Esophagus muscularis mucosa (tissue), 4 donors: ENCODE measurements around the gene PPIF. TPM values are rescaled to one million over a fixed set of nuclear protein-coding genes. Genes with fewer than 3 reads are reported as not detected.

ENCODE experiments used
- DNase-seq: peaks from one replicate; pipeline ENCODE4 v3.0.0-alpha.2; 2017; ENCODE audit errors: extremely low spot score
- H3K27ac ChIP-seq, 4 donors: fragments of 200-600 bp; sonication (generic); replicated peaks in 1 of 4; 1 replicate in 3 of 4; 2 replicates in 1 of 4; pipeline ENCODE4 v1.5.1; 2016 to 2019; ENCODE audit warnings: mild to moderate bottlenecking in 1 of 4
- H3K27me3 ChIP-seq, 4 donors: fragments of 200-600 bp; sonication (generic); one replicate each; pipeline versions ENCODE4 v1.5.1 to v1.6.0; 2016 to 2019
- H3K36me3 ChIP-seq, 4 donors: fragments of 200-600 bp; sonication (generic); one replicate each; pipeline ENCODE4 v1.5.1; 2016 to 2019
- H3K4me1 ChIP-seq, 4 donors: fragments of 200-600 bp; sonication (generic); one replicate each; pipeline ENCODE4 v1.5.1; 2016 to 2019
- H3K4me3 ChIP-seq, 4 donors: fragments of 200-600 bp; sonication (generic); 1 replicate in 2 of 4; 2 replicates in 2 of 4; pipeline ENCODE4 v1.5.1; 2016 to 2019; ENCODE audit warnings: mild to moderate bottlenecking in 4 of 4, moderate library complexity in 1 of 4
- H3K9me3 ChIP-seq, 4 donors: fragments of 200-600 bp; sonication (generic); 1 replicate in 3 of 4; 2 replicates in 1 of 4; pipeline ENCODE4 v1.5.1; 2016 to 2019
- EP300 ChIP-seq: sonication (generic); formaldehyde crosslinking; IDR thresholded peaks from one replicate; pipeline ENCODE4 v1.6.1; 2017; ENCODE audit warnings: antibody characterized with exemption
- POLR2A ChIP-seq: fragments of 450-650 bp; IDR thresholded peaks from one replicate; pipeline ENCODE4 v1.6.1; 2017; ENCODE audit warnings: antibody characterized with exemption, moderate library complexity, mild to moderate bottlenecking, low read depth
- POLR2AphosphoS5 ChIP-seq, 2 donors: sonication (generic); formaldehyde crosslinking; IDR thresholded peaks; one replicate each; pipeline ENCODE4 v1.6.1; 2017; ENCODE audit warnings: antibody characterized with exemption in 2 of 2
- WGBS: methylation state at CpG from one replicate; pipeline ENCODE4 v1.1.5; 2018; 5-methylcytosine and 5-hydroxymethylcytosine counted together
- intact Hi-C: fragments of 100-400 bp; cut with DNase I; formaldehyde crosslinking; loops from one replicate; pipeline ENCODE4 v1.15.1; 2023
- total RNA-seq, 4 donors: library from RNA; depleted of rRNA; stranded (reverse); fragments of >200 nt; gene quantifications; one replicate each; pipeline versions ENCODE4 v1.1.0 to v1.2.1, GENCODE V29; 2016
- TF ChIP-seq, protein P1 (sequence below), 3 experiments: fragments of 200-600 bp in 2 of 3; fragments of 450-650 bp in 1 of 3; sonication (generic) in 2 of 3; IDR thresholded peaks; one replicate each; pipeline ENCODE4 v1.5.1; 2017 to 2019; ENCODE audit warnings: antibody characterized with exemption in 3 of 3, mild to moderate bottlenecking in 2 of 3, moderate library complexity in 1 of 3

The PPIF gene
- total RNA-seq, 4 donors from 2014 or later, result 19.5 to 42.2 (median 24.4) TPM

DNA sequence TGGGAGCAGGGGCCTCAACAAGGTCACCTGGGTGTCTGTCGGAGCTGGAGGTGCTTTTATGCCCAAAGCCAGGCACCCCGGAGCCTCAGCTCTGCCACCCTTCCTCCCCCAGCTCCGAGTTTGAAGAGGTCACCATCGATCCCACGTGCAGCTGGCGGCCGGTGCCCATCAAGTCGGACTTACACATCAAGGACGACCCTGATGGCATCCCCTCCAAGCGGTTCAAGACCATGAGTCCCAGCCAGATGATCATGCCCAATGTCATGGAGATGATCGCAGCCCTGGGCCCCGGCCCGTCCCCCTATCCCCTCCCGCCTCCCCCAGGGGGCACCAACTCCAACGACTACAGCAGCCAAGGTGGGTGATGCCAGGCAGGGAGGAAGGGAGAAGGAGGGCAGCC is 41.3 kb upstream of the PPIF start:
- TF ChIP-seq, protein P1, sequence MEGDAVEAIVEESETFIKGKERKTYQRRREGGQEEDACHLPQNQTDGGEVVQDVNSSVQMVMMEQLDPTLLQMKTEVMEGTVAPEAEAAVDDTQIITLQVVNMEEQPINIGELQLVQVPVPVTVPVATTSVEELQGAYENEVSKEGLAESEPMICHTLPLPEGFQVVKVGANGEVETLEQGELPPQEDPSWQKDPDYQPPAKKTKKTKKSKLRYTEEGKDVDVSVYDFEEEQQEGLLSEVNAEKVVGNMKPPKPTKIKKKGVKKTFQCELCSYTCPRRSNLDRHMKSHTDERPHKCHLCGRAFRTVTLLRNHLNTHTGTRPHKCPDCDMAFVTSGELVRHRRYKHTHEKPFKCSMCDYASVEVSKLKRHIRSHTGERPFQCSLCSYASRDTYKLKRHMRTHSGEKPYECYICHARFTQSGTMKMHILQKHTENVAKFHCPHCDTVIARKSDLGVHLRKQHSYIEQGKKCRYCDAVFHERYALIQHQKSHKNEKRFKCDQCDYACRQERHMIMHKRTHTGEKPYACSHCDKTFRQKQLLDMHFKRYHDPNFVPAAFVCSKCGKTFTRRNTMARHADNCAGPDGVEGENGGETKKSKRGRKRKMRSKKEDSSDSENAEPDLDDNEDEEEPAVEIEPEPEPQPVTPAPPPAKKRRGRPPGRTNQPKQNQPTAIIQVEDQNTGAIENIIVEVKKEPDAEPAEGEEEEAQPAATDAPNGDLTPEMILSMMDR (IDR thresholded peaks at IDR 0.05), result no peak
- TF ChIP-seq POLR2AphosphoS5 (IDR thresholded peaks at IDR 0.05) (no peak), EP300 (no peak), POLR2A (no peak)
- H3K4me3 ChIP-seq, result no peak overlapping the region
- intact Hi-C loops, result no loop called here
- peaks cover 0 to 9% (median under 1%) of the 10 kb centered on the region in 4 donors for H3K4me1 ChIP-seq
- 74% methylated on average over 5 of the region's 15 CpGs for WGBS
- no peak overlapping the region for H3K27ac ChIP-seq
- DNase-seq, result no peak
- no peaks in the 10 kb centered on the region for H3K27me3 ChIP-seq
- H3K36me3 ChIP-seq, result peaks cover 95 to 100% (median 99%) of the 10 kb centered on the region in 4 donors
- H3K9me3 ChIP-seq, result no peaks in the 10 kb centered on the region

DNA sequence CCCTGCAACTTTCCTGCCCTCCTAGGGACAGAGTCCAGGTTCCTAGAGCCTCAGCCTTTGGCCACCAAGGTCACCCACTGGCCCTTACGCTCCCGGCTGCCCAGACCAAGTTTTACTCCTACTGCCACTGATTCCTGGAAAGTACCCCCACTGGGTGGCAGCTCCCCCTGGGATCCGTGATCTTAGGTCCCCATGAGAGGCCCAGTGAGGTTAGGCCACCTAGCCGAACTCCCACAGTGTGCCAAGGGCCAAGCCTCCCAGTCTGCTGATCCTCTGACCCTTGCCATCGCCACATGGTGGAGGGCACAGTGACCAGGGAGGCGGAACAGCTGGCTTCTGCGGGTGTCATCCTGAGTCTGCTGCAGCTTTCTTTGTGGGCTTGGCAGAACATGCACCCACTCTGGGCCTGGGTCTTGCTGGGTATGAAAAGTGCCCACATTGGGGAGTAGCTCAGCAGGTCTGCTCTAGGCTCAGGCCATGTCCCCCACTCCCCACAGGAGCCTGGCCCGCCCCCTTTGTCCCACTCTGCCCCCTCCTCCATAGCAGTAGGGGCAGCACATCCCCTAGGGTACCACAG is 40.5 kb upstream of the PPIF start:
- Histone ChIP-seq H3K27me3 (no peaks in the 10 kb centered on the region), H3K4me1 (peaks cover 0 to 12% (median 4%) of the 10 kb centered on the region in 4 donors), H3K9me3 (no peaks in the 10 kb centered on the region), H3K36me3 (peaks cover 93 to 100% (median 99%) of the 10 kb centered on the region in 4 donors), H3K27ac (no peak overlapping the region), H3K4me3 (no peak overlapping the region)
- intact Hi-C loops, result no loop called here
- TF ChIP-seq POLR2AphosphoS5 (IDR thresholded peaks at IDR 0.05) (no peak), EP300 (no peak), POLR2A (no peak)
- TF ChIP-seq, protein P1 (IDR thresholded peaks at IDR 0.05), result no peak
- WGBS, result 95% methylated on average over 8 of the region's 8 CpGs
- no peak for DNase-seq

DNA sequence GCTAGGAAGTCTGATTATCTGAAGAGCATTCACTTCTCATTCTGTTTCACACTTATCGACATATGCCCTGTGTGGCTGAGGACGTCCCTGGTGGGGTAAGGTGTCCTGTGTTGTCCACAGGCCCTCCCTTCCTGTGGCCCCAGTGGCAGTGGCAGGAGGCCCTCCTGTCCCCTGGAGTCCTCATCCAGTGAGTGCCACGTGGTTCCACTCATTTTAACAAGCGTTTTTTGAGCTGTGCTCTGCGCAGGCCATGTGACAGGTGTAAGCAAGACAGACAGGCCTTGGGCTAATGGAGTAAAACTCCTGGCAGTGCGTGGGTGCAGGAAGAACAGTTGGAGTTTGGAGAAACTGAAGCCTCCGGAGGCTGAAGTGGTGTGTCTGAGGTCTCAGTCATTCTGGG is 39.3 kb upstream of the PPIF start:
- intact Hi-C loops, result no loop called here
- H3K27me3 ChIP-seq, result no peaks in the 10 kb centered on the region
- no peaks in the 10 kb centered on the region for H3K9me3 ChIP-seq
- no peak overlapping the region for H3K4me3 ChIP-seq
- no peak overlapping the region for H3K27ac ChIP-seq
- 78% methylated on average over 7 of the region's 7 CpGs for WGBS
- TF ChIP-seq, protein P1 (IDR thresholded peaks at IDR 0.05), result no peak
- peaks cover 0 to 12% (median 4%) of the 10 kb centered on the region in 4 donors for H3K4me1 ChIP-seq
- DNase-seq, result no peak
- peaks cover 90 to 100% (median 100%) of the 10 kb centered on the region in 4 donors for H3K36me3 ChIP-seq

DNA sequence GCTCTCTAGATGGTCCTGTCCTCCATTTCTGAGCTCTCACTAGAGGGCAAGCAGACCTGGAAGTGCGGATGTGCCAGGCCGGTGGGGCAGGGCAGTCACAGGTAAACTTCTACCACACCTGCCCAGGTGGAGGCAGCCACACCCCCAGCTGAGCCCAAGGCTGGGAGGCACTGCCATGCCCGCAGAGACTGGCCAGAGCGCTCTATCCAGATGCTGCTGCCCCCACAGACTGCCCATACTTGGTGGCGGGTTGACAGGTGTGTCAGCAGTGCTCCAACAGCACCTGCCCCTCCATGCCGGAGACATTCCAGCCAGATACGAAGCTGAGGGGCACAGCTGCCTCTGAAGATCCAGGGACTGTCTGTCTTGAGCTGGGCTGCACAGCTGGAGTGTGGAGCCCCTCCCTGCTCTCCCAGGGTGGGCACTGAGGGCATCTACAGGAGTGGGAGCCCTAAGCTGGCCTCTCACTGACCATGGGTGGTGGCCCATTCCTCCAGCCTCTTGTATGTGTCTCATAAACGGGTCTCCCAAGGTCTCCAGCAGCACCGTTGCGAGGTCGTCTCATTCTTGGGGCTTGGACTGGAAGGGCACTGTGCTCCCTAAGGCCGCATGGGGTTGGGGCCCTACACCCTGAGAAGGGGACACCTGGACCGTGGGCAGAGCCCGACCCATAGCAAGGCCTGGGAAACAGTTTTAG is 38.2 kb upstream of the PPIF start:
- Histone ChIP-seq H3K36me3 (peaks cover 87 to 100% (median 100%) of the 10 kb centered on the region in 4 donors), H3K4me1 (peaks cover 0 to 12% (median 4%) of the 10 kb centered on the region in 4 donors), H3K27me3 (no peaks in the 10 kb centered on the region), H3K27ac (no peak overlapping the region), H3K9me3 (no peaks in the 10 kb centered on the region), H3K4me3 (no peak overlapping the region)
- no peak for DNase-seq
- intact Hi-C loops, result no loop called here
- 88% methylated on average over 11 of the region's 14 CpGs for WGBS
- TF ChIP-seq POLR2AphosphoS5 (IDR thresholded peaks at IDR 0.05), result no peak
- TF ChIP-seq EP300, result no peak
- TF ChIP-seq, protein P1 (IDR thresholded peaks at IDR 0.05), result no peak
- TF ChIP-seq POLR2A, result no peak
